IMR-90 (cell line): ENCODE measurements around the gene CD6. TPM values are rescaled to one million over a fixed set of nuclear protein-coding genes. Genes with fewer than 3 reads are reported as not detected.

ENCODE experiments used
- ATAC-seq: fragments of 200-7000 bp; cut with Tn5 transposase; 2 replicates; pipeline ENCODE4 v1.9.1; 2020; ENCODE audit warnings: low read depth, mild to moderate bottlenecking, moderate library complexity
- BruUV-seq: library from RNA; stranded (reverse); fragments of 400-500 nt; replicated peaks from 2 replicates; lab custom pipeline; 2021; lab: Mats Ljungman, UMichigan
- CTCF ChIA-PET: fragments of 300-600 bp; formaldehyde crosslinking; extraction: SDS; loops from one replicate; lab custom pipeline; 2021; ENCODE audit warnings: antibody characterized with exemption; lab: Yijun Ruan, JAX
- POLR2A ChIA-PET: fragments of 300-600 bp; sonication (Branson Sonifier 250); formaldehyde crosslinking; loops from one replicate; lab custom pipeline; 2022; ENCODE audit warnings: antibody characterized with exemption; ENCODE audit not compliant: unreplicated experiment; lab: Charles Lee
- DNase-seq: peaks from one replicate; pipeline ENCODE4 v3.0.0; 2013
- H2AFZ ChIP-seq: replicated peaks from 2 replicates; pipeline ENCODE3; 2013; ENCODE audit warnings: low read length, mild to moderate bottlenecking; ENCODE audit not compliant: poor library complexity
- H2AK5ac ChIP-seq: 2 replicates; pipeline ENCODE4 v1.6.1; 2013; ENCODE audit warnings: low read depth, low read length, inconsistent platforms
- H2AK9ac ChIP-seq: replicated peaks from 2 replicates; pipeline ENCODE3; 2013; ENCODE audit warnings: mild to moderate bottlenecking, low read depth, low read length, moderate library complexity; ENCODE audit not compliant: poor library complexity
- H2BK120ac ChIP-seq: 2 replicates; pipeline ENCODE4 v1.6.1; 2013; ENCODE audit warnings: low read depth, low read length, inconsistent platforms
- H2BK15ac ChIP-seq: 3 replicates; pipeline ENCODE4 v1.6.1; 2013; ENCODE audit warnings: low read depth, low read length, inconsistent platforms
- H2BK20ac ChIP-seq: 2 replicates; pipeline ENCODE4 v1.6.1; 2013; ENCODE audit warnings: low read depth, mild to moderate bottlenecking, inconsistent platforms, low read length, moderate library complexity
- H2BK5ac ChIP-seq: 2 replicates; pipeline ENCODE4 v1.6.1; 2013; ENCODE audit warnings: mild to moderate bottlenecking, low read depth, low read length, inconsistent platforms; ENCODE audit not compliant: poor library complexity, severe bottlenecking
- H3K14ac ChIP-seq: replicated peaks from 2 replicates; pipeline ENCODE4 v1.6.1; 2013; ENCODE audit warnings: low read depth, low read length, inconsistent platforms
- H3K18ac ChIP-seq: 2 replicates; pipeline ENCODE4 v1.6.1; 2013; ENCODE audit warnings: low read depth, low read length, control low read depth
- H3K23ac ChIP-seq: 2 replicates; pipeline ENCODE4 v1.6.1; 2013; ENCODE audit warnings: low read depth, low read length, inconsistent platforms
- H3K27ac ChIP-seq: 2 replicates; pipeline ENCODE4 v1.5.1; 2013; ENCODE audit warnings: mild to moderate bottlenecking, control low read depth, low read length; ENCODE audit not compliant: insufficient read depth
- H3K27me3 ChIP-seq: 2 replicates; pipeline ENCODE4 v1.6.1; 2013; ENCODE audit warnings: low read length; ENCODE audit not compliant: control insufficient read depth, insufficient read depth
- H3K36me3 ChIP-seq: 2 replicates; pipeline ENCODE4 v1.6.1; 2013; ENCODE audit warnings: low read length, mixed read lengths; ENCODE audit not compliant: control insufficient read depth, insufficient read depth
- H3K4ac ChIP-seq: 2 replicates; pipeline ENCODE4 v1.6.1; 2013; ENCODE audit warnings: low read depth, low read length, inconsistent platforms
- H3K4me1 ChIP-seq: 2 replicates; pipeline ENCODE4 v1.6.1; 2013; ENCODE audit warnings: low read length, mixed read lengths; ENCODE audit not compliant: control insufficient read depth, insufficient read depth
- H3K4me2 ChIP-seq: 2 replicates; pipeline ENCODE4 v1.6.1; 2013; ENCODE audit warnings: low read depth, mild to moderate bottlenecking, control low read depth, low read length, moderate library complexity
- H3K4me3 ChIP-seq: 2 replicates; pipeline ENCODE4 v1.5.1; 2013; ENCODE audit warnings: low read depth, mild to moderate bottlenecking, control low read depth, low read length, moderate library complexity; ENCODE audit not compliant: insufficient read depth
- H3K56ac ChIP-seq: 2 replicates; pipeline ENCODE4 v1.6.1; 2013; ENCODE audit warnings: low read length, inconsistent platforms; ENCODE audit not compliant: insufficient read depth; ENCODE audit errors: extremely low read depth
- H3K79me1 ChIP-seq, 2 experiments: 2 replicates each; pipeline ENCODE4 v1.6.1; 2013; ENCODE audit warnings: low read length in 2 of 2, inconsistent platforms in 1 of 2, low read depth in 1 of 2
- H3K9ac ChIP-seq: 2 replicates; pipeline ENCODE4 v1.6.1; 2013; ENCODE audit warnings: low read depth, low read length, control low read depth
- H3K9me1 ChIP-seq: 2 replicates; pipeline ENCODE4 v1.6.1; 2013; ENCODE audit warnings: low read length, inconsistent platforms; ENCODE audit not compliant: insufficient read depth
- H3K9me3 ChIP-seq: 2 replicates; pipeline ENCODE4 v1.6.1; 2013; ENCODE audit warnings: low read length; ENCODE audit not compliant: control insufficient read depth, insufficient read depth
- H4K20me1 ChIP-seq: 2 replicates; pipeline ENCODE4 v1.6.1; 2013; ENCODE audit warnings: low read length, inconsistent platforms; ENCODE audit not compliant: insufficient read depth
- H4K5ac ChIP-seq: 2 replicates; pipeline ENCODE4 v1.6.1; 2013; ENCODE audit warnings: mild to moderate bottlenecking, low read depth, low read length, control low read depth
- H4K8ac ChIP-seq, 2 experiments: 2 replicates each; pipeline ENCODE4 v1.6.1; 2013; ENCODE audit warnings: low read depth in 2 of 2, low read length in 2 of 2, control low read depth in 1 of 2, inconsistent platforms in 1 of 2
- H4K91ac ChIP-seq: 2 replicates; pipeline ENCODE4 v1.6.1; 2013; ENCODE audit warnings: low read depth, low read length, inconsistent platforms; ENCODE audit not compliant: insufficient read depth
- BHLHE40 ChIP-seq: fragments of 150-350 bp; IDR thresholded peaks from 2 replicates; pipeline ENCODE4 v1.6.1; 2016; ENCODE audit warnings: mild to moderate bottlenecking, low read depth, low read length
- CEBPB ChIP-seq: IDR thresholded peaks from 2 replicates; pipeline ENCODE4 v1.6.1; 2012; ENCODE audit warnings: low read depth, low read length, improper control_type of control experiment
- CHD1 ChIP-seq: IDR thresholded peaks from 2 replicates; pipeline ENCODE4 v1.6.1; 2012; ENCODE audit warnings: low read depth, low read length, improper control_type of control experiment
- FOS ChIP-seq: fragments of 150-350 bp; IDR thresholded peaks from 2 replicates; pipeline ENCODE4 v1.6.1; 2016; ENCODE audit warnings: low read depth, low read length
- MAFK ChIP-seq: IDR thresholded peaks from 2 replicates; pipeline ENCODE4 v1.6.1; 2012; ENCODE audit warnings: low read depth, low read length, improper control_type of control experiment
- MAZ ChIP-seq: IDR thresholded peaks from 2 replicates; pipeline ENCODE4 v1.6.1; 2012; ENCODE audit warnings: low read depth, mild to moderate bottlenecking, low read length, improper control_type of control experiment, moderate library complexity, borderline replicate concordance
- MXI1 ChIP-seq: IDR thresholded peaks from 2 replicates; pipeline ENCODE4 v1.6.1; 2012; ENCODE audit warnings: low read depth, mild to moderate bottlenecking, low read length, moderate library complexity, borderline replicate concordance
- NFE2L2 ChIP-seq: fragments of 150-350 bp; IDR thresholded peaks from 2 replicates; pipeline ENCODE4 v1.6.1; 2016; ENCODE audit warnings: low read depth, mild to moderate bottlenecking, low read length
- POLR2A ChIP-seq: IDR thresholded peaks from 2 replicates; pipeline ENCODE4 v1.6.1; 2012; ENCODE audit warnings: mild to moderate bottlenecking, low read depth, low read length
- RAD21 ChIP-seq: IDR thresholded peaks from 2 replicates; pipeline ENCODE4 v1.6.1; 2012; ENCODE audit warnings: low read length, improper control_type of control experiment
- RCOR1 ChIP-seq: IDR thresholded peaks from 2 replicates; pipeline ENCODE4 v1.6.1; 2012; ENCODE audit warnings: mild to moderate bottlenecking, low read length, improper control_type of control experiment; ENCODE audit not compliant: insufficient replicate concordance
- RFX5 ChIP-seq: IDR thresholded peaks from 2 replicates; pipeline ENCODE4 v1.8.0; 2012; ENCODE audit warnings: low read depth, mild to moderate bottlenecking, low read length, moderate library complexity
- SMC3 ChIP-seq: fragments of 150-350 bp; IDR thresholded peaks from 2 replicates; pipeline ENCODE4 v1.6.1; 2016; ENCODE audit warnings: low read depth, mild to moderate bottlenecking, antibody characterized with exemption, low read length, moderate library complexity
- WGBS, 2 experiments: methylation state at CpG; one replicate each; pipeline versions ENCODE4 v1.1.5 to v1.1.7; 2013; ENCODE audit warnings: missing lambda C conversion rate in 2 of 2; ENCODE audit not compliant: insufficient read length in 1 of 2; ENCODE audit errors: extremely low coverage in 2 of 2; 5-methylcytosine and 5-hydroxymethylcytosine counted together
- dilution Hi-C: fragments of 300-500 bp; cut with HindIII; formaldehyde crosslinking; loops from one replicate; pipeline ENCODE4 v1.14.3; 2018; ENCODE audit warnings: low sequenced_read_pairs; ENCODE audit not compliant: unreplicated experiment
- in situ Hi-C: fragments of 300-500 bp; cut with MboI; formaldehyde crosslinking; loops from 3 replicates; pipeline ENCODE4 v1.14.3; 2019; ENCODE audit warnings: low sequenced_read_pairs, inconsistent platforms, mixed read lengths
- intact Hi-C: fragments of 100-400 bp; cut with micrococcal nuclease; formaldehyde crosslinking; loops from 2 replicates; pipeline ENCODE4 v1.10.0; 2022
- polyA plus RNA-seq, 3 experiments: library from polyadenylated mRNA; depleted of rRNA; stranded (reverse); fragments of >200 nt; gene quantifications; 2 replicates each; pipeline ENCODE4 v1.2.3, GENCODE V29; 2012; ENCODE audit warnings: low replicate concordance in 1 of 3
- total RNA-seq: library from RNA; depleted of rRNA; stranded (reverse); fragments of >200 nt; gene quantifications from 2 replicates; pipeline ENCODE4 v1.2.3, GENCODE V29; 2012
- TF ChIP-seq, protein P1 (sequence below): fragments of 150-350 bp; IDR thresholded peaks from 2 replicates; pipeline ENCODE4 v1.6.1; 2016; ENCODE audit warnings: low read depth, mild to moderate bottlenecking, low read length, moderate library complexity, borderline replicate concordance
- TF ChIP-seq, protein P2 (sequence below): conservative IDR thresholded peaks from 2 replicates; pipeline ENCODE4 v1.5.1; 2012; ENCODE audit warnings: mild to moderate bottlenecking, low read depth, low read length, improper control_type of control experiment
- TF ChIP-seq, protein P3 (sequence below): fragments of 150-350 bp; IDR thresholded peaks from 2 replicates; pipeline ENCODE4 v1.6.1; 2017; ENCODE audit warnings: mild to moderate bottlenecking, antibody characterized with exemption, low read length, low read depth

CD6 gene
- total and polyA plus RNA-seq, 2 of the 4 experiments (the other 2 are of a cell fraction) = not detected

DNA sequence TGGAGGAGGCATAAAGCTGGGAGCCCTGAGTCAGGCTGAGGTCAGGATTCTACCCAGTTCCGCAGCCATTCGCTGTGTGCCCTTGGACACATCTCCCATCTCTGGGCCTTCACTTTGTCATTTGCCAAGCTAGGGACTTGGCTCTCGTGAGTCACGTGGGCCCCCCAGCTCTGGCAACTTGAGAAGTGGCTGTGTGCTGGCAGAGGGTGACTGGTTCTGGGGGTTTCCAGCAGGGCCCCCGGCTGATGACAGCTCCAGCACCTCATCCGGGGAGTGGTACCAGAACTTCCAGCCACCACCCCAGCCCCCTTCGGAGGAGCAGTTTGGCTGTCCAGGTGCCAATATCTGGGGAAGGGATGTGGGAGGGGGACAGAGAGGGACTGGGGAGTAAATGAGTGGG is 46.6 kb downstream of the CD6 start:
- Histone ChIP-seq H3K18ac (no peak overlapping the region), H2BK15ac (no peak overlapping the region), H2AFZ (no peak overlapping the region), H3K9me1 (no peaks in the 10 kb centered on the region), H3K14ac (no peak overlapping the region), H4K5ac (no peak overlapping the region), H3K4me2 (no peak overlapping the region), H2BK120ac (no peak overlapping the region), H3K9ac (no peak overlapping the region), H3K9me3 (no peaks in the 10 kb centered on the region), H3K56ac (no peak overlapping the region), H2BK5ac (no peak overlapping the region), H3K4ac (no peak overlapping the region), H2BK20ac (no peak overlapping the region), H3K79me1 (no peaks in the 10 kb centered on the region), H3K23ac (no peak overlapping the region), H4K8ac (no peak overlapping the region), H3K27me3 (peaks cover 48% of the 10 kb centered on the region), H3K4me3 (no peak overlapping the region), H2AK5ac (no peak overlapping the region), H3K4me1 (no peaks in the 10 kb centered on the region), H2AK9ac (no peak overlapping the region), H4K91ac (no peak overlapping the region), H3K36me3 (no peaks in the 10 kb centered on the region), H3K27ac (no peak overlapping the region), H4K20me1 (no peaks in the 10 kb centered on the region; the same call in 1 of the 2 replicates)
- ATAC-seq (no peak), DNase-seq (no peak)
- BruUV-seq = no TSS peak
- intact Hi-C loops = no loop called here
- POLR2A ChIA-PET = no interaction called here
- no peak for TF ChIP-seq RAD21
- TF ChIP-seq, protein P1, sequence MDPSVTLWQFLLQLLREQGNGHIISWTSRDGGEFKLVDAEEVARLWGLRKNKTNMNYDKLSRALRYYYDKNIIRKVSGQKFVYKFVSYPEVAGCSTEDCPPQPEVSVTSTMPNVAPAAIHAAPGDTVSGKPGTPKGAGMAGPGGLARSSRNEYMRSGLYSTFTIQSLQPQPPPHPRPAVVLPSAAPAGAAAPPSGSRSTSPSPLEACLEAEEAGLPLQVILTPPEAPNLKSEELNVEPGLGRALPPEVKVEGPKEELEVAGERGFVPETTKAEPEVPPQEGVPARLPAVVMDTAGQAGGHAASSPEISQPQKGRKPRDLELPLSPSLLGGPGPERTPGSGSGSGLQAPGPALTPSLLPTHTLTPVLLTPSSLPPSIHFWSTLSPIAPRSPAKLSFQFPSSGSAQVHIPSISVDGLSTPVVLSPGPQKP = no peak
- no peak for TF ChIP-seq MAFK
- TF ChIP-seq NFE2L2 = no peak
- TF ChIP-seq MXI1 = no peak
- no peak for TF ChIP-seq BHLHE40
- no peak for TF ChIP-seq RCOR1
- TF ChIP-seq MAZ = no peak
- TF ChIP-seq, protein P2, sequence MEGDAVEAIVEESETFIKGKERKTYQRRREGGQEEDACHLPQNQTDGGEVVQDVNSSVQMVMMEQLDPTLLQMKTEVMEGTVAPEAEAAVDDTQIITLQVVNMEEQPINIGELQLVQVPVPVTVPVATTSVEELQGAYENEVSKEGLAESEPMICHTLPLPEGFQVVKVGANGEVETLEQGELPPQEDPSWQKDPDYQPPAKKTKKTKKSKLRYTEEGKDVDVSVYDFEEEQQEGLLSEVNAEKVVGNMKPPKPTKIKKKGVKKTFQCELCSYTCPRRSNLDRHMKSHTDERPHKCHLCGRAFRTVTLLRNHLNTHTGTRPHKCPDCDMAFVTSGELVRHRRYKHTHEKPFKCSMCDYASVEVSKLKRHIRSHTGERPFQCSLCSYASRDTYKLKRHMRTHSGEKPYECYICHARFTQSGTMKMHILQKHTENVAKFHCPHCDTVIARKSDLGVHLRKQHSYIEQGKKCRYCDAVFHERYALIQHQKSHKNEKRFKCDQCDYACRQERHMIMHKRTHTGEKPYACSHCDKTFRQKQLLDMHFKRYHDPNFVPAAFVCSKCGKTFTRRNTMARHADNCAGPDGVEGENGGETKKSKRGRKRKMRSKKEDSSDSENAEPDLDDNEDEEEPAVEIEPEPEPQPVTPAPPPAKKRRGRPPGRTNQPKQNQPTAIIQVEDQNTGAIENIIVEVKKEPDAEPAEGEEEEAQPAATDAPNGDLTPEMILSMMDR = no peak
- TF ChIP-seq FOS = no peak
- TF ChIP-seq, protein P3, sequence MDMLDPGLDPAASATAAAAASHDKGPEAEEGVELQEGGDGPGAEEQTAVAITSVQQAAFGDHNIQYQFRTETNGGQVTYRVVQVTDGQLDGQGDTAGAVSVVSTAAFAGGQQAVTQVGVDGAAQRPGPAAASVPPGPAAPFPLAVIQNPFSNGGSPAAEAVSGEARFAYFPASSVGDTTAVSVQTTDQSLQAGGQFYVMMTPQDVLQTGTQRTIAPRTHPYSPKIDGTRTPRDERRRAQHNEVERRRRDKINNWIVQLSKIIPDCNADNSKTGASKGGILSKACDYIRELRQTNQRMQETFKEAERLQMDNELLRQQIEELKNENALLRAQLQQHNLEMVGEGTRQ = no peak
- TF ChIP-seq CEBPB = no peak
- no peak for TF ChIP-seq SMC3
- no peak for TF ChIP-seq RFX5
- TF ChIP-seq POLR2A = no peak
- no peak for TF ChIP-seq CHD1
- in situ Hi-C loops = no loop called here
- 100% methylated on average over 1 of the region's 7 CpGs; no CpG with 5 or more reads in 1 of the 2 experiments for WGBS, 2 experiments
- CTCF ChIA-PET = no interaction called here
- dilution Hi-C loops = no loop called here
